Pons (tissue), 1 donor: ENCODE measurements around the gene SLC8A2.

ENCODE experiments used
- DNase-seq: peaks from one replicate; pipeline ENCODE4 v3.0.0-alpha.2; 2016; ENCODE audit warnings: low spot score

Gene SLC8A2

DNA sequence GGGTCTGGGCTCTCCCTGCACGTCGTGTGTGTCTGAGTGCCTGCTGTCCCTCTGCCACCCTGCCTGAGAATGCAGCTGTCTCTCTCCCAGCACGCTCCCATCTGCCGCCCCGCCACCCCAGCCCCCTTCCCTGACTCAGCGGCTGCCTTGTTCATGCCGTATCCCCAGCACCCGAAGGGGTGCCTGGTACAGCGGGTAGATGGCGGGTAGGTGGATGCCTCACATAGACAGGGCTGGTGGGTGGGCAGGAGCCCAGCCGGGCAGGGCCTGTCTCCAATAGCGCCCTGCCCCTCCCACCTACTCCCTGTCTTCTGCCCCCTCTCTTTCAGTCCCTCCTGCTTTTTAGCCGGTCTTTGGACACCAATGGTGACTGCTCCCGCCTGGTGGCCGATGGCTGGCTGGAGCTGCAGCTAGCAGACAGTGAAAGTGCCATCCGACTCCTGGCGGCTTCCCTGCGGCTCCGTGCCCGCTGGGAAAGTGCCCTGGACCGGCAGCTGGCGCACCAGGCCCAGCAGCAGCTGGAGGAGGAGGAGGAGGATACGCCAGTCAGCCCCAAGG lies 92.2 kb downstream of the SLC8A2 start:
- peak; percentile 52 for DNase-seq

- no peak for DNase-seq
Measured at GRCh38 chr19:47378246-47378645, 93.4 kb downstream of the SLC8A2 start.
